Measurements from ENCODE around the gene HYCC2. TPM values are rescaled to one million over a fixed set of nuclear protein-coding genes. Genes with fewer than 3 reads are reported as not detected.
"Not testable (repeated sequence)": the region's sequence is repeated elsewhere in the genome, so short reads cannot be mapped to it uniquely, and the experiment has no call there.

Gene HYCC2
- total RNA-seq, 1 experiment from 2014 or later = 13.3 TPM

DNA sequence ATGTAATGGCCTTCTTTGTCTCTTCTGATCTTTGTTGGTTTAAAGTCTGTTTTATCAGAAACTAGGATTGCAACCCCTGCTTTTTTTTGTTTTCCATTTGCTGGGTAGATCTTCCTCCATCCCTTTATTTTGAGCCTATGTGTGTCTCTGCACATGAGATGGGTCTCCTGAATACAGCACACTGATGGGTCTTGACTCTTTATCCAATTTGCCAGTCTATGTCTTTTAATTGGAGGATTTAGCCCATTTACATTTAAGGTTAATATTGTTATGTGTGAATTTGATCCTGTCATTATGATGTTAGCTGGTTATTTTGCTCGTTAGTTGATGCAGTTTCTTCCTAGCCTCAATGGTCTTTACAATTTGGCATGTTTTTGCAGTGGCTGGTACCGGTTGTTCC, 37.1 kb downstream of the HYCC2 start:
- H3K27ac Mint-ChIP-seq; H3K4me3 Mint-ChIP-seq; H4K20me1 ChIP-seq (ENCODE audit: control insufficient read depth, insufficient read depth, insufficient read length); H3K14ac ChIP-seq (ENCODE audit: insufficient read depth, low read length); H3K56ac ChIP-seq (ENCODE audit: insufficient read length, low read depth, low read length); H2AFZ ChIP-seq (ENCODE audit: low read length); H3K18ac ChIP-seq (ENCODE audit: insufficient read length, low read depth, low read length); H2BK20ac ChIP-seq (ENCODE audit: low read depth, low read length, poor library complexity, severe bottlenecking); H3K4me1 ChIP-seq (ENCODE audit: insufficient read depth, low read length); H3K27me3 Mint-ChIP-seq (ENCODE audit: low read depth); H2BK15ac ChIP-seq (ENCODE audit: low read depth, low read length); H3K79me2 ChIP-seq (ENCODE audit: insufficient read depth, low read length); H2BK12ac ChIP-seq (ENCODE audit: insufficient read length, low read depth, low read length); H3K4me1 Mint-ChIP-seq; H3K4me2 ChIP-seq (ENCODE audit: insufficient read depth, insufficient read length, low read length); H4K5ac ChIP-seq (ENCODE audit: insufficient read length, low read depth, low read length); H4K8ac ChIP-seq (replicated peaks; ENCODE audit: insufficient read length, low read depth, low read length); H3K23me2 ChIP-seq (ENCODE audit: insufficient read length, low read depth, low read length, poor library complexity, severe bottlenecking); DNase-seq; H3K9me3 ChIP-seq (ENCODE audit: control insufficient read depth, low read depth, low read length); H3K4ac ChIP-seq (ENCODE audit: low read depth, low read length); H3K27me3 ChIP-seq (ENCODE audit: insufficient read depth, low read length); H3K27ac ChIP-seq (ENCODE audit: insufficient read length, low read depth, low read length); H2BK120ac ChIP-seq (ENCODE audit: low read depth, low read length, poor library complexity, severe bottlenecking); H3K23ac ChIP-seq (ENCODE audit: insufficient read length, low read depth, low read length); H4K91ac ChIP-seq (ENCODE audit: insufficient read length, low read depth, low read length); H3K79me1 ChIP-seq (ENCODE audit: insufficient read depth, low read depth, low read length, poor library complexity, severe bottlenecking); H2AK5ac ChIP-seq (ENCODE audit: insufficient read length, low read length); H2BK5ac ChIP-seq (ENCODE audit: insufficient read length, low read length); H3K9ac ChIP-seq (ENCODE audit: extremely low read depth, insufficient read length, low read length); H3T11ph ChIP-seq (ENCODE audit: low read length): not testable (repeated sequence)
- WGBS (ENCODE audit: extremely low coverage, insufficient read length, low lambda C conversion rate) = no CpG with 5 or more reads among the region's 2 CpGs
- H3K36me3 Mint-ChIP-seq (ENCODE audit: insufficient read depth in 1 of 3, low read depth in 3 of 3) = peaks cover 2 to 22% (median 12%) of the 10 kb centered on the region in 3 experiments; a peak in 5 of 7 replicates
- H3K9me3 Mint-ChIP-seq = peaks cover 10 to 13% of the 10 kb centered on the region in 2 experiments; a peak in 4 of 5 replicates
